B cell (primary cell): ENCODE measurements around the gene NT5DC3.

Experiments used
- CTCF ChIP-seq: fragments of 200-600 bp; IDR thresholded peaks from one replicate; pipeline ENCODE4 v1.8.0; 2022; ENCODE audit warnings: antibody characterized with exemption, mild to moderate bottlenecking
- EZH2 ChIP-seq: IDR thresholded peaks from 2 replicates; pipeline ENCODE4 v1.6.1; 2012; ENCODE audit warnings: borderline replicate concordance, low read depth, mild to moderate bottlenecking, moderate library complexity, low read length; ENCODE audit not compliant: insufficient read depth, poor library complexity, severe bottlenecking

- no peak for TF ChIP-seq CTCF
- TF ChIP-seq EZH2 = no peak
Measured at GRCh38 chr12:103783744-103784664, 57.0 kb downstream of the NT5DC3 start.
